ENCODE measurements around the gene TUBA4A.

TUBA4A gene

GRCh38 chr2:219213486-219214071 lies 40.1 kb downstream of the TUBA4A start:
- H3K4me3 ChIP-seq (replicated peaks; ENCODE audit: low read depth, low read length), result no peak overlapping the region
- TF ChIP-seq CTCF (IDR thresholded peaks at IDR 0.05; ENCODE audit: low read depth, low read length, missing control alignments), result no peak
- DNase-seq (ENCODE audit: extremely low read depth, low read depth), result no peak

DNA sequence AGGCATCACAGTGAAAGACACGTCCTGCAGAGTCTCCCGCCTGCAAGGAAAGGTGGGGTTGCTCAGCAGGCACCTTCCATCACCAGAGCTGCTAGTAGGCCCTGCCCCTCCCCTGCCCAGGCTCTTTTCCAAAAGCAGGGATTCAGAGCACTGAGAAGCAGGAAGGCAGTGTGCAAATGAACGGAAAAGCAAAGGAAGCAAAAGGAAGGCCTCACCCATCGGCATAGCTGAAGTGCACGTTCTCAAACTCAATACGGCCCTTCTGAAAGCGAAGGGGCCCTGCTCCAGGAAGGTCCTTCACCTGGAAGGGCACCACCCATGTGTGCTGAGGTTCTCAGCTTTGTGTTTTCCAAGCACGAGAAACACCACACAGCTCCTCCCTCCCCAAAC lies 40.7 kb downstream of the TUBA4A start:
- no peak overlapping the region for H3K4me3 ChIP-seq (replicated peaks; ENCODE audit: low read depth, low read length)
- TF ChIP-seq CTCF (IDR thresholded peaks at IDR 0.05; ENCODE audit: low read depth, low read length, missing control alignments), result no peak
- DNase-seq (ENCODE audit: extremely low read depth, low read depth), result no peak

GRCh38 chr2:219210886-219211362 lies 42.8 kb downstream of the TUBA4A start:
- no peak for TF ChIP-seq CTCF (IDR thresholded peaks at IDR 0.05; ENCODE audit: low read depth, low read length, missing control alignments)
- DNase-seq (ENCODE audit: extremely low read depth, low read depth), result no peak
- H3K4me3 ChIP-seq (replicated peaks; ENCODE audit: low read depth, low read length), result no peak overlapping the region

GRCh38 chr2:219210196-219210885 lies 43.4 kb downstream of the TUBA4A start:
- no peak for TF ChIP-seq CTCF (IDR thresholded peaks at IDR 0.05; ENCODE audit: low read depth, low read length, missing control alignments)
- DNase-seq (ENCODE audit: extremely low read depth, low read depth), result no peak
- H3K4me3 ChIP-seq (replicated peaks; ENCODE audit: low read depth, low read length), result no peak overlapping the region

GRCh38 chr2:219209236-219210195 lies 44.2 kb downstream of the TUBA4A start:
- no peak for DNase-seq (ENCODE audit: extremely low read depth, low read depth)
- TF ChIP-seq CTCF (IDR thresholded peaks at IDR 0.05; ENCODE audit: low read depth, low read length, missing control alignments), result no peak
- no peak overlapping the region for H3K4me3 ChIP-seq (replicated peaks; ENCODE audit: low read depth, low read length)

GRCh38 chr2:219207884-219208740 lies 45.6 kb downstream of the TUBA4A start:
- no peak for TF ChIP-seq CTCF (IDR thresholded peaks at IDR 0.05; ENCODE audit: low read depth, low read length, missing control alignments)
- no peak for DNase-seq (ENCODE audit: extremely low read depth, low read depth)
- H3K4me3 ChIP-seq (replicated peaks; ENCODE audit: low read depth, low read length), result peak overlapping the region; percentile 52
